GM12878 (cell line): ENCODE results near the gene DUS1L. TPM values are rescaled to one million over a fixed set of nuclear protein-coding genes. Genes with fewer than 3 reads are reported as not detected.

Source experiments
- ATAC-seq: fragments of 200-7000 bp; cut with Tn5 transposase; 3 replicates; pipeline ENCODE4 v1.9.1; 2020; ENCODE audit warnings: mild to moderate bottlenecking, moderate library complexity
- BruUV-seq: library from RNA; stranded (reverse); fragments of 400-500 nt; replicated peaks from 2 replicates; lab custom pipeline; 2021; lab: Mats Ljungman, UMichigan
- CTCF ChIA-PET: fragments of 300-600 bp; sonication (Branson Sonifier 250); formaldehyde crosslinking; extraction: SDS; loops from one replicate; lab custom pipeline; 2021; ENCODE audit warnings: inconsistent platforms; lab: Yijun Ruan, JAX
- POLR2A ChIA-PET: fragments of 350-600 bp; formaldehyde crosslinking; extraction: SDS; loops from one replicate; lab custom pipeline; 2021; ENCODE audit warnings: inconsistent platforms; lab: Charles Lee
- RAD21 ChIA-PET: fragments of 300-600 bp; sonication (Branson Sonifier 250); formaldehyde crosslinking; loops from one replicate; lab custom pipeline; 2023; ENCODE audit warnings: antibody characterized with exemption; ENCODE audit not compliant: unreplicated experiment; lab: Charles Lee
- SMC1A ChIA-PET: fragments of 300-600 bp; sonication (Branson Sonifier 250); formaldehyde crosslinking; loops from one replicate; lab custom pipeline; 2023; ENCODE audit not compliant: unreplicated experiment, uncharacterized antibody; lab: Charles Lee
- DNase-seq: peaks from one replicate; pipeline ENCODE4 v3.0.0-alpha.2; 2011; ENCODE audit warnings: low read depth, low spot score
- FAIRE-seq: peaks from 3 replicates; lab custom pipeline; 2011; peaks lifted over from hg19 to GRCh38; lab: Jason Lieb, UNC
- H2AFZ ChIP-seq: 2 replicates; pipeline ENCODE4 v1.6.0; 2011; ENCODE audit warnings: low read depth, low read length, control low read depth; ENCODE audit not compliant: control insufficient read depth
- H3K27ac ChIP-seq: 2 replicates; pipeline ENCODE4 v1.5.1; 2011; ENCODE audit warnings: control low read depth; ENCODE audit not compliant: control insufficient read depth, insufficient read depth
- H3K27me3 ChIP-seq, 2 experiments: replicated peaks in 1 of 2; 2 replicates each; pipeline versions ENCODE4 v1.6.0 to v1.6.1; 2011; ENCODE audit warnings: low read length in 1 of 2; ENCODE audit not compliant: control insufficient read depth in 2 of 2, insufficient read depth in 2 of 2
- H3K36me3 ChIP-seq, 2 experiments: 2 replicates each; pipeline ENCODE4 v1.5.1; 2011; ENCODE audit warnings: low read length in 1 of 2; ENCODE audit not compliant: control insufficient read depth in 2 of 2, insufficient read depth in 2 of 2
- H3K4me1 ChIP-seq: 2 replicates; pipeline ENCODE4 v1.6.1; 2011; ENCODE audit warnings: mild to moderate bottlenecking, low read length, moderate library complexity, mixed read lengths; ENCODE audit not compliant: control insufficient read depth, insufficient read depth
- H3K4me2 ChIP-seq: 2 replicates; pipeline ENCODE4 v1.6.0; 2011; ENCODE audit warnings: control low read depth; ENCODE audit not compliant: control insufficient read depth, insufficient read depth
- H3K4me3 ChIP-seq: fragments of 200-600 bp; sonication (generic); 2 replicates; pipeline ENCODE4 v1.5.1; 2016
- H3K79me2 ChIP-seq: 2 replicates; pipeline ENCODE4 v1.6.0; 2011; ENCODE audit warnings: low read length; ENCODE audit not compliant: control insufficient read depth, insufficient read depth
- H3K9ac ChIP-seq: 2 replicates; pipeline ENCODE4 v1.8.0; 2011; ENCODE audit warnings: low read length, control low read depth, mixed read lengths; ENCODE audit not compliant: control insufficient read depth, insufficient read depth
- H3K9me3 ChIP-seq: replicated peaks from 3 replicates; pipeline ENCODE4 v1.5.1; 2011; ENCODE audit warnings: mild to moderate bottlenecking, low read length; ENCODE audit not compliant: control insufficient read depth, insufficient read depth
- H4K20me1 ChIP-seq: 2 replicates; pipeline ENCODE4 v1.6.0; 2011; ENCODE audit not compliant: control insufficient read depth, insufficient read depth
- ATF3 ChIP-seq: IDR thresholded peaks from 2 replicates; pipeline ENCODE4 v1.6.1; 2011; ENCODE audit warnings: low read depth, mild to moderate bottlenecking, low read length, moderate library complexity, borderline replicate concordance; ENCODE audit errors: extremely low read depth
- BCL3 ChIP-seq: IDR thresholded peaks from 2 replicates; pipeline ENCODE4 v1.6.1; 2011; ENCODE audit warnings: borderline replicate concordance, low read depth, mild to moderate bottlenecking, moderate library complexity, low read length; ENCODE audit not compliant: insufficient read depth, poor library complexity, severe bottlenecking
- CTCF ChIP-seq, 3 experiments: IDR thresholded peaks in 2 of 3; conservative IDR thresholded peaks in 1 of 3; 2 replicates each; pipeline ENCODE4 v1.5.1; 2011; ENCODE audit warnings: low read depth in 3 of 3, low read length in 3 of 3, mild to moderate bottlenecking in 3 of 3, control low read depth in 2 of 3, moderate library complexity in 2 of 3, inconsistent platforms in 1 of 3, mixed read lengths in 1 of 3; ENCODE audit not compliant: control insufficient read depth in 2 of 3, insufficient read depth in 1 of 3; ENCODE audit errors: extremely low read depth in 1 of 3
- NRF1 ChIP-seq: conservative IDR thresholded peaks from 2 replicates; pipeline ENCODE4 v1.6.1; 2011; ENCODE audit warnings: mild to moderate bottlenecking, low read depth, low read length, improper control_type of control experiment
- SMAD5 ChIP-seq: IDR thresholded peaks from 2 replicates; pipeline ENCODE4 v1.6.1; 2016; ENCODE audit warnings: antibody characterized with exemption, low read depth
- SPI1 ChIP-seq: IDR thresholded peaks from 2 replicates; pipeline ENCODE4 v1.6.1; 2011; ENCODE audit warnings: low read depth, mild to moderate bottlenecking, low read length, moderate library complexity, borderline replicate concordance; ENCODE audit not compliant: insufficient read depth
- SUZ12 ChIP-seq: fragments of 200-600 bp; sonication (generic); IDR thresholded peaks from one replicate; pipeline ENCODE4 v1.6.1; 2018; ENCODE audit warnings: antibody characterized with exemption, mild to moderate bottlenecking; ENCODE audit not compliant: unreplicated experiment
- TARDBP ChIP-seq: IDR thresholded peaks from 2 replicates; pipeline ENCODE4 v1.6.1; 2016; ENCODE audit warnings: borderline replicate concordance
- ZNF622 ChIP-seq: fragments of 450-650 bp; IDR thresholded peaks from 2 replicates; pipeline ENCODE4 v1.6.1; 2017; ENCODE audit warnings: mild to moderate bottlenecking, inconsistent platforms
- ZSCAN29 ChIP-seq: fragments of 450-650 bp; IDR thresholded peaks from 2 replicates; pipeline ENCODE4 v1.6.1; 2017; ENCODE audit warnings: mild to moderate bottlenecking, moderate library complexity
- WGBS: methylation state at CpG from one replicate; pipeline ENCODE4 v1.1.6; 2016; ENCODE audit warnings: low lambda C conversion rate; ENCODE audit not compliant: insufficient replicate concordance, insufficient coverage; ENCODE audit errors: missing lambda C conversion rate; 5-methylcytosine and 5-hydroxymethylcytosine counted together
- in situ Hi-C: fragments of 300-500 bp; cut with MboI; formaldehyde crosslinking; loops from 9 replicates; pipeline ENCODE4 v1.14.3; 2018; ENCODE audit warnings: mixed read lengths
- intact Hi-C: fragments of 100-400 bp; cut with micrococcal nuclease; formaldehyde crosslinking; loops from one replicate; pipeline ENCODE4 v1.14.2; 2022; ENCODE audit not compliant: unreplicated experiment
- polyA plus RNA-seq, 11 experiments: library from polyadenylated mRNA; depleted of rRNA in 4 of 11; unstranded in 6 of 11; stranded (reverse) in 5 of 11; fragments of >200 nt; fragmentation: Nextera tagmentation in 4 of 11; fragmentation: Illumina TruSeq in 1 of 11; extraction: Ambion mirVana in 4 of 11; extraction: Trizol in 1 of 11; gene quantifications; 1 replicate in 1 of 11; 2 replicates in 10 of 11; pipeline versions ENCODE4 v1.2.1 to v1.2.3, GENCODE V29; 2011 to 2016; ENCODE audit warnings: inconsistent platforms in 2 of 11, missing spikeins in 2 of 11, low read depth in 1 of 11
- total RNA-seq, 4 experiments: library from RNA; depleted of rRNA in 3 of 4; stranded (reverse); fragments of >200 nt in 3 of 4; fragmentation: Illumina TruSeq in 1 of 4; extraction: Trizol in 1 of 4; gene quantifications; 2 replicates each; pipeline versions ENCODE4 v1.2.1 to v1.2.3, GENCODE V29; 2013 to 2021

DUS1L gene
- total and polyA plus RNA-seq, 10 of the 15 experiments (the other 5 are each of a cell fraction or from before 2014, with no cell fraction given) = 6.1 to 157 (median 44.5) TPM

GRCh38 chr17:82112181-82112913, 46.7 kb upstream of the DUS1L start (continued):
- no peak for TF ChIP-seq ATF3
- TF ChIP-seq NRF1 = no peak

GRCh38 chr17:82110298-82110697, 44.7 kb upstream of the DUS1L start:
- Histone ChIP-seq H3K4me1 (peaks cover 17% of the 10 kb centered on the region), H2AFZ (no peak overlapping the region), H3K4me3 (no peak overlapping the region), H3K79me2 (peaks cover 11% of the 10 kb centered on the region), H3K9ac (no peak overlapping the region), H4K20me1 (no peaks in the 10 kb centered on the region), H3K4me2 (no peak overlapping the region), H3K36me3 (no peaks in the 10 kb centered on the region), H3K27me3 (no peaks in the 10 kb centered on the region), H3K9me3 (no peaks in the 10 kb centered on the region), H3K27ac (no peak overlapping the region)
- in situ Hi-C loops (no loop called here), intact Hi-C loops (no loop called here)
- ChIA-PET SMC1A (no interaction called here), RAD21 (no interaction called here), CTCF (no interaction called here), POLR2A (no interaction called here)
- FAIRE-seq (no peak), ATAC-seq (no peak), DNase-seq (no peak)
- BruUV-seq = no TSS peak
- TF ChIP-seq CTCF (IDR thresholded peaks at IDR 0.05 in 2 of 3, conservative IDR thresholded peaks at IDR 0.05 in 1 of 3; ENCODE audit: control insufficient read depth in 2 of 3, extremely low read depth in 1 of 3, insufficient read depth in 1 of 3, low read depth in 3 of 3, low read length in 3 of 3) (no peak), TARDBP (no peak), ZNF622 (no peak), SPI1 (no peak), SUZ12 (no peak), BCL3 (no peak), SMAD5 (no peak), ZSCAN29 (no peak)
- WGBS = 38% methylated on average over 3 of the region's 3 CpGs
